ENCODE measurements around the gene MOB2.

Gene MOB2

DNA sequence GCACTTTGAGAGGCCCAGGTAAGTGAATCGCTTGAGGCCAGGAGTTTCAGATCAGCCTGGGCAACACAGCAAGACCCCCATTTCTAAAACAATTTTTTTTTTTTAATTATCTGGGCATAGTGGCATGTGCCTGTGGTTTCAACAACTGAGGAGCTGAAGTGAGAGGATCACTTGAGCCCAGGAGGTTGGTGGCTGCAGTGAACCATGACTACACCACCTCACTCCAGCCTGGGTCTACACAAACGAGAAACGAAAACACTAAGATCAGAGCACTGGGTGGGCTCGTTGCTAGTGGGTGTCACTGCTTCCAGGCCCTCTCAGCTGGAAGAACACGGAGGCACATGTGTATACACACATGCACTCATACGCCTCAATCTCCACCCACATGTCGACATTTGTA is 4.1 kb upstream of the MOB2 start:
- no peak overlapping the region for H3K4me3 ChIP-seq (ENCODE audit: low read depth, low read length)
- TF ChIP-seq, protein P1, sequence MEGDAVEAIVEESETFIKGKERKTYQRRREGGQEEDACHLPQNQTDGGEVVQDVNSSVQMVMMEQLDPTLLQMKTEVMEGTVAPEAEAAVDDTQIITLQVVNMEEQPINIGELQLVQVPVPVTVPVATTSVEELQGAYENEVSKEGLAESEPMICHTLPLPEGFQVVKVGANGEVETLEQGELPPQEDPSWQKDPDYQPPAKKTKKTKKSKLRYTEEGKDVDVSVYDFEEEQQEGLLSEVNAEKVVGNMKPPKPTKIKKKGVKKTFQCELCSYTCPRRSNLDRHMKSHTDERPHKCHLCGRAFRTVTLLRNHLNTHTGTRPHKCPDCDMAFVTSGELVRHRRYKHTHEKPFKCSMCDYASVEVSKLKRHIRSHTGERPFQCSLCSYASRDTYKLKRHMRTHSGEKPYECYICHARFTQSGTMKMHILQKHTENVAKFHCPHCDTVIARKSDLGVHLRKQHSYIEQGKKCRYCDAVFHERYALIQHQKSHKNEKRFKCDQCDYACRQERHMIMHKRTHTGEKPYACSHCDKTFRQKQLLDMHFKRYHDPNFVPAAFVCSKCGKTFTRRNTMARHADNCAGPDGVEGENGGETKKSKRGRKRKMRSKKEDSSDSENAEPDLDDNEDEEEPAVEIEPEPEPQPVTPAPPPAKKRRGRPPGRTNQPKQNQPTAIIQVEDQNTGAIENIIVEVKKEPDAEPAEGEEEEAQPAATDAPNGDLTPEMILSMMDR (IDR thresholded peaks at IDR 0.05; ENCODE audit: borderline replicate concordance, insufficient read depth, low read depth, low read length): no peak

DNA sequence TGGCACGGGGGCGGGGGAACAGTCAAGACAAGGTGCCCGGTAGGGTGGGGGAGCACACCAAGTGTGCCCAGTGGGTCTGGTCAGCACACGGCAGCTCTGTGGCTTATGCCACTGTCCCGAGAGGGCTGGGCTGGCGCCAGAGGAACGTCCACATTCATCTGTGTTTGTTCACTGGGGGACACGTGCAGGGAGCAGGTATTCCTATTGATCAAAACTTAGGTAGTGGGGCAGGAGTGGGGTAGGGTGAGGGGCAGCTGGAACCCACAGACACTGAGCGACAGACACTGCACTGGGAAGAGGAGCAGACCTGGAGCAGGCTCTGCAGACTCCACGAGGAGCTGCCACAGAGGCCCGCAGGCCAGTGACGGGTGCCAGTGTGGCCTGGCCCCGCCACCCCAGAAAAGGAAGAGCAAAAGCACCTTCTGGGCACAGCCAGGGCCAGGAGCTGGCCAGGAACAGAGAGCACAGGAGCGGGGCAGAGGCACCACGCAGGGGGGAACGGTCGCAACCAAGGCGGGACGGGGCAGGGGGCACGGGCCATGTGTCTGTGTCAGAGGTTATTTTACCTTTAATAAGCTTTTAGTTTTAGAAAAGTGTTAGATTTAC is 2.1 kb upstream of the MOB2 start:
- no peak overlapping the region for H3K4me3 ChIP-seq (ENCODE audit: low read depth, low read length)
- TF ChIP-seq, protein P1 (IDR thresholded peaks at IDR 0.05; ENCODE audit: borderline replicate concordance, insufficient read depth, low read depth, low read length): no peak

DNA sequence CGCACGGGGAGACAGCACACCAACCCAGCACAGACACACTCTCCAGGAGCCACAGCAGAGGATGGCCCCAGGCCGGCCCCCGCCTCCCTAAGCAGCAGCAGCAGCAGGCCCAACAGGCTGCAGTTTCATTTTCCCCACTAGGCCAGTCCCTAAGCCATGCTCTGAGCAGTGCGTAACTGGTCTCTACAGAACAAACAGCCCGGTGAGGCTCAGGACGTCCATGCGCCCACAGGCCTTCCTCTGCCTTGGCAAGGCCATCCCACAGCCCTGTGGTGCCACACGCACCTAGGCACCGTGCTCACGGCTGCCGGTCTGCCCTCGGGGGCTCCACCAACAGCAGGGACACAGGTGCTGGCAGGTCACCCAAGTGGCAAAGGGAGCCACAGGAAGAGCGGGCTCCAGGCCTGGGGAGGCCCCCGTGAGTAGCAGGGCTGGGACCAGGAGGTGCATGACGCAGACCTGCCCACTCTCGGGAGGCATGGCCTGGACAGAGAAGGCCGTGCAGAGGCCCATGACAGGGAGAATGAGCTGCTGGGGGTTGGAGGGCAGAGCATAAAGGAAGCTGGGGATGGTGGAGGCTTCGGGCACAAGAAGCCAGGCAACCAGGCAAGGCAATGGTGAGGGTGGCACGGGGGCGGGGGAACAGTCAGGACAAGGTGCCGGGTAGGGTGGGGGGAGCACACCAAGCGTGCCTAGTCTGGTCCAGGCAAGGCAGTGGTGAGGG is 1.4 kb upstream of the MOB2 start:
- TF ChIP-seq, protein P1 (IDR thresholded peaks at IDR 0.05; ENCODE audit: borderline replicate concordance, insufficient read depth, low read depth, low read length): no peak
- no peak overlapping the region for H3K4me3 ChIP-seq (ENCODE audit: low read depth, low read length)

DNA sequence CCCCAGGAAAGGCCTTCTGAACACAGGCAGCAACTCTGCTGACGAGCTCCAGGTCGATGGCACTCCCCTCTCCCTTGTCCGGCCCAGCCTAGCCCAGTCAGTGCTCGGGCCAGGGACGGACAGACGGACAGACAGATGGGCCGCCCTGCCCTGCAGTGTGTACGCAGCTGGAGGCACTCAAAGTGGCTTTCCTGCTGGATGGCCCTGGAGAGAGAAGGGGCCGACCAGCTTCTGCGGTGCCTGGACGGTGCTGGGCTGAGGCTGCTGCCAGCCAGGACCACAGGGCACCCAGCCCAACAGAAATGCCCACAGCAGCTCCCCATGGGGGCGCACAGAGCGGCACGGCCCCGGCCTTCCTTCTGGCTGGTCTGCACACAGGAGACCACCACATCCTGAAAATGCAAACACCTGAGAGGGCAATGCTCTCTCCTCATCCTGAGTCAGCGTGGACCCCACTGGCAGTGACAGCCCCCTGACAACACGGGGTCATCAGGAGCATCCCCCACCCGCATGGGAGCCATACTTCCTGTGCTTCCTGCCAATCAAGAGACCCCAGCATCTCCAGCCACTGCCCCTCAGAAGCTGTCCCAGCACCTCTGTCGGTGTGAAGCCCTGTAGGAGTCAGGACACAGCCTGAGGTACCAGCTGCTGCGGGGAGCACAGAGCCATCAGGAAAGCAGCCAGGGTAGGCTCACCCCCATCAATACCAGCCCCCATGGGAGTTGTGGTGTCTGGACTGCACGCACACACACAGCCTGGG is 692 bp upstream of the MOB2 start:
- H3K4me3 ChIP-seq (ENCODE audit: low read depth, low read length): no peak overlapping the region
- TF ChIP-seq, protein P1 (IDR thresholded peaks at IDR 0.05; ENCODE audit: borderline replicate concordance, insufficient read depth, low read depth, low read length): no peak

DNA sequence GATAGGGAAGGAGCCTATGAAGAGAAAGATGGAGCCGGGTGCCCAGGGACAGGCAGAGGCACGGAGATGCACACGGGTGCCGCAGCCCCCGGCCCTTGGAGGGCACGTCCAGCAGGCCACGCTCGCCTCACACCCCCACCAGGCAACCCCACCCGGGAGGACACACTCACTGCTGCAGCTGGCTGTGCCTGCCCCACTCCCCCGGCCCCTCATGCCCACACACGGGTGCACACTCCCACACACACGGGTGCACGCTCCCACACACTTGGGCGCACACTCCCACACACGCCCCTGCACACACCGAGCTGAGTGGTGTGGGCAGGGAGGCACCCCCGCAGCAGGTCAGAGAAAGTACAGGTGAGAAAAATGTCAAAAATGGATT is 1.1 kb downstream of the MOB2 start:
- no peak overlapping the region for H3K4me3 ChIP-seq (ENCODE audit: low read depth, low read length)
- TF ChIP-seq, protein P1 (IDR thresholded peaks at IDR 0.05; ENCODE audit: borderline replicate concordance, insufficient read depth, low read depth, low read length): no peak

DNA sequence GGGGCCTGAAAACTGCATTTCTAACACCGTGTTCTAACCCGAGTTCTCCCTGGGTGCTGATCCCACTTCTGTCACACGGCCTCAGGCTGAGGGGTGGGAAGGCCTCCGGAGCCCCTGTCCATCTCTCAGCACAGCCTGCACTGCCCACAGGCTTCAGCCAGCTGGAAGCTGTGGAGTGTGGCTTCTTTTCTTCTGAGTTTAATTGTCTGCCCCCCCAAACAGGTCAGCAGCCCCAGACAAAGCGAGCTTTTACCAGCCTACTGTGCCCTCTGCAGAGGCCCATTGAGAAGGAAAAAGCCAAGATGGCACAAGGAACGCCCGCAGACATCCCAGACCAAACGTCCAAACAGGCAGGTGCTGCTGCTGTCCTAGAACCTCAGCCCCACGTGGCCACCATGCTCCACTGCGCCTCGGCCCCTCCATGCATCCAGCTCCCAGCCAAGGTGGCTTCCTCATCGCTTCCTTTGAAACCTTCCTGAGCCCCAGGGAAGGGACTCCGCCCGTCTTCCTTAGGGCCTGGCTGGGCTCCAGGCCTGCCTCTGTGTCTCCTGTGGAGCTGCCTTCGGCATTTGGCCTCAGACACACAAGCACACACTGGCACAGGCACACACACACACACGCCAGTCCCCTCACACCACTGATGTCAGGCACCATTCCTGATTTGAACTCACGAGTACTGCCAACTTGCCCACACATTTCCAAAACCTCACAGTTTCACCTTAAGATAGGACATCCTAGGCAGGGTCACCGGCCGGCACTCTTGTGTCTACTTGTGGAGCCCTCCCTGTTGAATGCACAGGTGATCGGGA is 1.7 kb downstream of the MOB2 start:
- TF ChIP-seq, protein P1 (IDR thresholded peaks at IDR 0.05; ENCODE audit: borderline replicate concordance, insufficient read depth, low read depth, low read length): no peak

More for the DNA sequence above, 1.7 kb downstream of the MOB2 start:
- no peak overlapping the region for H3K4me3 ChIP-seq (ENCODE audit: low read depth, low read length)

Data from GM12875 (cell line).